Sigmoid colon (tissue), 4 donors: ENCODE data around the gene CDK14.

ENCODE experiments used
- EP300 ChIP-seq, 4 donors: sonication (generic); formaldehyde crosslinking; IDR thresholded peaks; one replicate each; pipeline ENCODE4 v1.6.1; 2017; ENCODE audit warnings: antibody characterized with exemption in 4 of 4
- POLR2A ChIP-seq, 2 donors: fragments of 450-650 bp; IDR thresholded peaks; one replicate each; pipeline ENCODE4 v1.6.1; 2016; ENCODE audit warnings: antibody characterized with exemption in 2 of 2, mild to moderate bottlenecking in 2 of 2, moderate library complexity in 2 of 2
- POLR2AphosphoS5 ChIP-seq, 4 donors: sonication (generic); formaldehyde crosslinking; IDR thresholded peaks; one replicate each; pipeline ENCODE4 v1.6.1; 2017; ENCODE audit warnings: antibody characterized with exemption in 4 of 4
- TF ChIP-seq, protein P1 (sequence below), 4 experiments: fragments of 450-650 bp in 3 of 4; fragments of 200-600 bp in 1 of 4; IDR thresholded peaks; one replicate each; pipeline ENCODE4 v1.5.1; 2016 to 2019; ENCODE audit warnings: antibody characterized with exemption in 4 of 4, mild to moderate bottlenecking in 3 of 4, moderate library complexity in 2 of 4

DNA sequence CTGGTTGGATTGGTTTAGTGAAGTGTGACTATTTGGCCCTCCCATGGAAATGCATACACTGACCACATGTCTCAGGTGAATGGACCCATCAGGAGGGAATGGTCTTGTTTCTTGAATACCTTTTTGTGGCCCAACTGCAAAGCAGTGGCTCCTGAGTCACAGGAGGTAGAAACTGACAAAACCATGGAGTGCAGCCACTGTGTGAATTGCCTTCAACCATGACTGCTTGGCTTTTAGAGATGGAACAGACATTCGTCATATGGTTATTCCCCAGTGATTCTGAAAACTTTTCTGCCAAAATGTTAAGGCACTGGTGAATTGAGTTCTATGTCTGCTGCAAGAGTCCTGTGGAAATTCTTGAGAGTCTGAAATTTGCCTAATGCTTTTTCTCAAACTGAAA is 64.7 kb downstream of the CDK14 start:
- TF ChIP-seq, protein P1, sequence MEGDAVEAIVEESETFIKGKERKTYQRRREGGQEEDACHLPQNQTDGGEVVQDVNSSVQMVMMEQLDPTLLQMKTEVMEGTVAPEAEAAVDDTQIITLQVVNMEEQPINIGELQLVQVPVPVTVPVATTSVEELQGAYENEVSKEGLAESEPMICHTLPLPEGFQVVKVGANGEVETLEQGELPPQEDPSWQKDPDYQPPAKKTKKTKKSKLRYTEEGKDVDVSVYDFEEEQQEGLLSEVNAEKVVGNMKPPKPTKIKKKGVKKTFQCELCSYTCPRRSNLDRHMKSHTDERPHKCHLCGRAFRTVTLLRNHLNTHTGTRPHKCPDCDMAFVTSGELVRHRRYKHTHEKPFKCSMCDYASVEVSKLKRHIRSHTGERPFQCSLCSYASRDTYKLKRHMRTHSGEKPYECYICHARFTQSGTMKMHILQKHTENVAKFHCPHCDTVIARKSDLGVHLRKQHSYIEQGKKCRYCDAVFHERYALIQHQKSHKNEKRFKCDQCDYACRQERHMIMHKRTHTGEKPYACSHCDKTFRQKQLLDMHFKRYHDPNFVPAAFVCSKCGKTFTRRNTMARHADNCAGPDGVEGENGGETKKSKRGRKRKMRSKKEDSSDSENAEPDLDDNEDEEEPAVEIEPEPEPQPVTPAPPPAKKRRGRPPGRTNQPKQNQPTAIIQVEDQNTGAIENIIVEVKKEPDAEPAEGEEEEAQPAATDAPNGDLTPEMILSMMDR (IDR thresholded peaks at IDR 0.05): no peak
- TF ChIP-seq POLR2A (IDR thresholded peaks at IDR 0.05) (no peak), EP300 (IDR thresholded peaks at IDR 0.05) (no peak), POLR2AphosphoS5 (IDR thresholded peaks at IDR 0.05) (no peak)
